GM18505 (cell line): Measurements from ENCODE around the gene HDGFL2.

Experiments used
- ATAC-seq: cut with Tn5 transposase; IDR thresholded peaks from one replicate; pipeline ENCODE4 v1.9.1; 2021; ENCODE audit not compliant: unreplicated experiment
- POLR2A ChIP-seq: IDR thresholded peaks from 4 replicates; pipeline ENCODE4 v1.6.1; 2011; ENCODE audit warnings: borderline replicate concordance; ENCODE audit not compliant: insufficient read depth, insufficient read length; ENCODE audit errors: extremely low read depth

The HDGFL2 gene

DNA sequence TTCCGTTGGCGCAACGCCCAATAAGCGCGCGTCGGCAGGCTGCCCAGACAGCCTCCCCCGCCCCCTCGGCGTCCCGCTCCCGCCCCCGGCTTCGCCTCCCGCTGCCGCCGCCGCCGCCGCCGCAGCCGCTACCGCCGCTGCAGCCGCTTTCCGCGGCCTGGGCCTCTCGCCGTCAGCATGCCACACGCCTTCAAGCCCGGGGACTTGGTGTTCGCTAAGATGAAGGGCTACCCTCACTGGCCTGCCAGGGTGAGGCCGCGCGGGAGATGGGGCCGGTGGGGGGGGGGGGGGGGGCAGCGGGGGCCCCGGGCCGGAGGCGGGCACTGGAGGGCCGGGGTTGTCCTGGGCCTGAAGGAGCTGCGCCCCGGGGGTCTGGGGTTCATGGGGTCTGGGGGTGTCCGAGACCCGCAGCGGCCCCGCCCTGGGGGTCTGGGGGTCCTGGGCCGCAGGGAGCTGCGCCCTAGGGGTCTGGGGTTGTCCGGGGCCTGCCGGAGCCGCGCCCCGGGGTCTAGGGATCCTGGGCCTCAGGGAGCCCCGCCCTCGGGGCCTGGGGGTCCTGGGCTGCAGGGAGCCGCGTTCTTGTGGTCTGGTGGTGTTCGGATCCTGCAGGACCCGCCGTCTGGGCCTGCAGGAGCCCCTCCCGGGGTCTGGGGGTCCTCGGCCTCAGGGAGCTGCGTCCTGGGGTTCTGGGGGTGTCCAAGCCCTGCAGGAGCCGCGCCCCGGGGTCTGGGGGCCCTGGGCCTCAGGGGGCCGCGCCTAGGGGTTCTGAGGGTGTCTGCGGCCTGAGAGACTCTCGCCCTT lies at the start of gene HDGFL2:
HDGFL2 (plus strand) TSS at position 124 of the 801 bp plus-strand sequence; CDS start at position 178, 54 bp downstream.
- peak; percentile 4 for ATAC-seq
- TF ChIP-seq POLR2A: peak; percentile 44

DNA sequence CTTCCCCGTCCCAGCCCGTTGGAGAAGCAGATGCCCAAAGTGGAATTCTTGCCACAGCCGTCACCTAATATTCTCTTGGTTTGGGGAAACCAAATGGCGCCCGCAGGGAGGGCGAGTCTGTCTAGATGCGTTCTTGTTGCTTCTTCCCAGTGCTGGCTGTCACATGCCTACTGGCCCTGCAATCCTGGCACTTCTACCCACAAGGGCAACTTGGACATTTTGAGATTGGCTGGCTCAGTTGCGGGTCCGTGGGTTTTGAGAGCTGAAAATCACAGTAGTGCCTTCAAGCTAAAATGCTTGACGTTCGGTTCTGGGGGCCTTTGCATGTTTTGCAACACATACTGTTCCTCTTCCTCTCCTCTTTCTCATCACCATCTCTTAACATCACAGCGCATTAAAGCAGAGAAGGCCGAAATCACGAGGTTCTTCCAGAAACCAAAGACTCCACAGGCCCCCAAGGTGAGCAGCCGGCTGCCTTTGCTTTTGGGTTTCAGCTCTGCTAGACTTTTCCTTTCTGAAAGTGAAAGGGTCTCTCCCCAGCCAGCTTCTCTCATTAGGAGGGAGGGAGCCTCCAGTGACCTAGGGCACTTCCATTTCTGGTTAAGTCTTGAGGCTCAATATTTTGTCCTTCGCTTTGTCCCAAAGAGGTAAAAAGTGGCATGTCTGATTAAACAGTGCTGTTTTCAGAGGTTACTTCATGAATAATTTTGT lies 48.5 kb upstream of the HDGFL2 start:
- no peak for ATAC-seq
- no peak for TF ChIP-seq POLR2A

DNA sequence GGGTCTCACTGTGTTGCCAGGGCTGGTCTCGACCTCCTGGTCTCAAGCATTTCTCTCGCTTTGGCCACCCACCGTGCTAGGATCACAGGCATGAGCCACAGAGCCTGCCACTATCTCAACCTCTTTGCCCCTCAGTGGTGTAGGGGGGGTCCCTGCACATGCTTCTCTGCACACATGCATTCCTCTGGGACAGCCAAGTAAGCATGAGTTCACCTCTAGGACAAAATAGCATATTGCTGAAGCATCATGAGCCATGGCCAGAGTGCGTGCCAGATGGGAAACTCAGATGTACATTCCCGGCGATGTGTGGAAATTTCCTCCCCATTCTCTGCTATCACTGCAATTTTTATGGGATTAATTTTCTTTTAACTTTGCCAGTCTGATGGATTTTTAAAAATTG lies 46.6 kb upstream of the HDGFL2 start:
- TF ChIP-seq POLR2A: no peak
- no peak for ATAC-seq

DNA sequence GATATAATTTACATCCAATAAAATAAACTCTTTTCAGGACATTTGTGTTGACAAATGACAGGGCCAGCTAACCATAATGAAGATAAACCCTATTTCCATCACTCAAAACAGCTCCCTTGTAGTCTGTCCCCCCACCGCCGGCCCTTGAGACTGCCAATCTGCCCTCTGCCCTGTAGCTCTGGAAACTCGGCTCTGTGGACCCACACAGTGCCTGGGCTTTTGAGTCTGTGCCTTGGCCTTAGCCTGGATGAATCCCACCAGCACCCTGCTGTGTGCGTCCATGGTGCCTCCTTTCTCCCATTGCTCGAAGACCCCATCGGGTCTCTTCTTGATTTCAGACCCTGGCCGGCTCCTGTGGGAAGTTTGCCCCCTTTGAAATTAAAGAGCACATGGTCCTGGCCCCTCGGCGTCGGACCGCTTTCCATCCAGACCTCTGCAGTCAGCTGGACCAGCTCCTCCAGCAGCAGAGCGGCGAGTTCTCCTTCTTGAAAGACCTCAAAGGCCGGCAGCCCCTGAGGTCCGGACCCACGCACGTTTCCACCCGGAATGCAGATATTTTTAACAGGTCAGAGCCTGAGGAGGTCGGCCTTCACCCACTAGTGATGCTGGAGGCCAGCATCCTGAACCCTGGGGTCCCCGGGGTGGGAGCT lies 43.6 kb upstream of the HDGFL2 start:
- no peak for TF ChIP-seq POLR2A
- ATAC-seq: no peak

DNA sequence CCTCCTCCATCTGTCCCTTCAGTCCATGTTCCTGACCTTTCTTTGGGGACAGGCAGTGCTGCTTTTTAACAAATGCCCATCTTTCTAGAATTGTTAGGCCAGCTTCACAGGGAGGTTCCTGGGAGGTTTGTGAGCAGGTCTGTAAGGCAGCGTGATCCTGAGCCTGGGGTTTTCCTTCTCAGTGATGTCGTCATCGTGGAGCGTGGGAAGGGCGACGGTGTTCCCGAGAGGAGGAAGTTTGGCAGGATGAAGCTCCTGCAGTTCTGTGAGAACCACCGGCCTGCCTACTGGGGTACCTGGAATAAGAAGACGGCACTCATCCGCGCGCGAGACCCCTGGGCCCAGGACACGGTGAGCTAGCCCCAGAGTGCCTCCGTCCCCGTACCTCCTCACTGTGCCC lies 42.8 kb upstream of the HDGFL2 start:
- no peak for TF ChIP-seq POLR2A
- no peak for ATAC-seq

DNA sequence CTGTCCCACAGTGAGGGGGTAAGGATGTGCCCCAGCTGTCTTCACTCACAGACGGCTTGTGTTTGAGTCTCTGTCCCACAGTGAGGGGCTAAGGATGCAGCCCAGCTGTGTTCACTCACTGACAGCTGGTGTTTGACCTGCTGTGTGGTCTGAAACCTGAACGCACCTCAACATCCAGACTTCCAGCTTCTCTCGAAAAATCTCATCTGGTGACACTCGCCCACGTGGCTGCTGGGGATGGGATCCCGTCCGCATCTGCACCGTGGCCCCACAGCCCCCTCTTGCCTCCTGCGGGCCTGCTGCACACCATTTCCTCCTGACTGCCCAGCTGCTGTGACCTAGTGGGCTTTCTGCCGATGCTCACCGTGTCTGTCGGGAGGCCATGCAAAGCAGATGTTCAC lies 42.3 kb upstream of the HDGFL2 start:
- TF ChIP-seq POLR2A: no peak
- ATAC-seq: no peak

DNA sequence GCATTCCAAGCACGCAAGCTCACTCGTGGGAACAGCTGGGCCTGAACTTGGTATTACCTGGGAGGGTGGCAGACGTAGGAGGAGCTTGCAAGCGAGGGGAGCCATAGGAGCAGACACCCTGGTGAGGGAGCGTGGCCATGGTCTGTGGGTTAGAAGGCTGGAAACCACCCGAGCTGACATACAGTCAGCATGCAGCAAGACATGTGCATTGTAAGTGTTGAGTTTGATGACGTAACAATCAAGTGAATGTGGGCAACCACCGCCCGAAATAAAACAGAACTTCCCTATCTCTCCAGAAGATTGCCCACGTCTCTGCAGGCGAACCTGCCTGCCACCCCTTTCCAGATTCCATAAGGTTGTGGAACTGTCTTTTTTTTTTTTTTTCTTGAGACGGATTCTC lies 41.3 kb upstream of the HDGFL2 start:
- TF ChIP-seq POLR2A: no peak
- no peak for ATAC-seq

DNA sequence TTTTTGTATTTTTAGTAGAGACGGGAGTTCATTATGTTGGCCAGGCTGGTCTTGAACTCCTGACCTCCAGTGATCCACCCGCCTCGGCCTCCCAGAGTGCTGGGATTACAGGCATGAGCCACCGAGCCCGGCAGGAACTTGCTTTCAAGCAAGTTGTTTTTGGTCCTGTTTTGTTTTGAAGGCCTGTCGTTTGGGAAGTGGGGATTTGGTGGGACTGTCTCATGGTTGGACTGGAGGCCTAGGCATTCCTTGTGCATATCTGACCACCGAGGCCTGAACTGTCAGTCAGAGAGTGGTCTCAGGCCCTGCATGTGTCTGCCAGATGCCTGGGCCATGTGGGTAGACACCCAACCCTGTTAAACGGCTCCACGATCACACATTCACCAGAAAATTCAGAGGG lies 40.8 kb upstream of the HDGFL2 start:
- no peak for ATAC-seq
- no peak for TF ChIP-seq POLR2A

DNA sequence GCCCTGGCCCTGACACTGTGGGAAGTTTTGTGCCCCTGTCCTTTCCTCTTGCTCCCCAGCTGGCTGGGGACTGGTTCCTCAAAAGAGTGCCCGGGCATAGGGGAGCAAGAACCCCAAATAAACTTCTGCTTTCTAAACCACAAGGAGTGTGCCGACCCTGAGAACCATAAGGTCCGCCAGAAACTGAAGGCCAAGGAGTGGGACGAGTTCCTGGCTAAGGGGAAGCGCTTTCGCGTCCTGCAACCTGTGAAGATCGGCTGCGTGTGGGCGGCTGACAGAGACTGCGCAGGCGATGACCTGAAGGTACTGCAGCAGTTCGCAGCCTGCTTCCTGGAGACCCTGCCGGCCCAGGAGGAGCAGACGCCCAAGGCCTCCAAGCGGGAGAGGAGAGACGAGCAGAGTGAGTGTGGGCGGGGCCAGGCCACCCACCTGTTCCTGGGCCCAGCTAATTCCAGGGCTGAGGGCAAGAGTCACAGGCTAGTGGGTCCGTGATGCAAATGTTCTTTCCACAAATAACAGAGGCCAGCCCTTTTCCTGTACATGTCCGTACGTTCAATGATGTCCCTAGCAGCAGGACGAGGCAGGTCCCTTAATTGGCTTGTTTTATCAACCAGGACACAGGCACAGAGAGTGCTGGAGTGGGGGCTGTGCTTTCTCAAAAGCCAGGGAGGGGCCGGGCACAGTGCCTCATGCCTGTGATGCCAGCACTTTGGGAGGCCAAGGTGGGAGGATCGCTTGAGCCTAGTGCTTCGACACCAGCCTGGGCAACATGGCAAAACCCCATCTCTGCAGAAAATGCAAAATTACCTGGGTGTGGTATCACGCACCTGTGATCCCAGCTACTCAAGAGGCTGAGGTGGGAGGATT lies 40.1 kb upstream of the HDGFL2 start:
- TF ChIP-seq POLR2A: peak; percentile 53
- no peak for ATAC-seq

DNA sequence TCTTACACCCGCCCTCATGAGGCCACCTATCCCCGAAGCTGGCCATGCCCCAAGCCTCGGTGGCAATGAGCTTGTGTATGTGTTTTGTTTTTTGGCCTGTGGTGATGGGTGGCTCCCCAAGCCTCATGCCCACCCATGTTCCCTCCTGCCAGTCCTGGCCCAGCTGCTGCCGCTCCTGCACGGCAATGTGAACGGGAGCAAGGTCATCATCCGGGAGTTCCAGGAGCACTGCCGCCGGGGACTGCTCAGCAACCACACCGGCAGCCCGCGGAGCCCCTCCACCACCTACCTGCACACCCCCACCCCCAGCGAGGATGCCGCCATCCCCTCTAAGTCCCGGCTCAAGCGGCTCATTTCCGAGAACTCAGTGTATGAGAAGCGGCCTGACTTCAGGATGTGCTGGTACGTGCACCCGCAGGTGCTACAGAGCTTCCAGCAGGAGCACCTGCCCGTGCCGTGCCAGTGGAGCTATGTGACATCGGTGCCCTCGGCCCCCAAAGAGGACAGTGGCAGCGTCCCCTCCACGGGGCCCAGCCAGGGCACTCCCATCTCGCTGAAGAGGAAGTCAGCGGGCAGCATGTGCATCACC lies 39.1 kb upstream of the HDGFL2 start:
- no peak for ATAC-seq
- no peak for TF ChIP-seq POLR2A

DNA sequence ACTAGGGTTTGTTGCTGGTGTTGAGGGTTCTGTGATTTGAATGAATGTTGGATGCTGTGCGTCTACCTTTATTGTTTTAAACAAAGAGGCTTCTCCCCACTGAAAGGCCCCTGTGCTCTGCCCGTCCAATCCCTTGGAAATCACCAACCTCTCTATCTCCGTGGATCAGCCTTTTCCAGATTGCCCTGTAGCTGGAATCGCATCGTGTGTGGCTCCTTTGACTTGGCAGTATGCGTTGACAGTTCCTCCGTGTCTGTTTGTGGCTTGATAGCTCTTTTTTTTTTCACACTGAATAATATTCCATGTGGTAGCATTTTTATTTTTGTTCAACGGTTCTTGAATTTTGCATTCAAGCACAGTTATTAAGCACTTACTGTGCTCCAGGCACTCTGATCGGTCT lies 37.7 kb upstream of the HDGFL2 start:
- ATAC-seq: no peak
- TF ChIP-seq POLR2A: no peak

DNA sequence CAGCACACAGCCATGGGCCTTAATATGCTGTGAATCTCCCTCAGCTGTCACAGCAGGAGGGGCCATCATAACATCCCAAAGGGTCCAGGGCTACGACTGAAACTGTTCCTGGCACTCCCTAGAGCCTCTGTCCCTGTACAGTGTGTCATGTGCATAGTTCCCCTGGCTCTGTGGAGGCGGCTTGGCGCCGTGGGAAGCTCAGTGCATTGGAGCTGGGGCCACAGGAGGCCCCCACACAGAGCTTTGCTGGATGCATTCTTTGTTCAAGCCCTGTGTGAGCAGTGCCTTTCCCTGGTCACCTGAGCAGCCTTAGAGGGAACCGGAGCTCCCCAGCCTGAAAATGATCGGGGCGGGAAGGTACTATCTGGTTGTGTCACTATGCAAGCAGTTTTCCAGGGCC lies 35.9 kb upstream of the HDGFL2 start:
- ATAC-seq: no peak
- no peak for TF ChIP-seq POLR2A
